ENCODE results near the gene ZNF710. TPM values are rescaled to one million over a fixed set of nuclear protein-coding genes. Genes with fewer than 3 reads are reported as not detected.
A peak's percentile ranks its signal among the peaks of the same experiment; 100 is the strongest.

ZNF710 gene
- total RNA-seq, 1 donor from 2014 or later, result 45.5 TPM

DNA sequence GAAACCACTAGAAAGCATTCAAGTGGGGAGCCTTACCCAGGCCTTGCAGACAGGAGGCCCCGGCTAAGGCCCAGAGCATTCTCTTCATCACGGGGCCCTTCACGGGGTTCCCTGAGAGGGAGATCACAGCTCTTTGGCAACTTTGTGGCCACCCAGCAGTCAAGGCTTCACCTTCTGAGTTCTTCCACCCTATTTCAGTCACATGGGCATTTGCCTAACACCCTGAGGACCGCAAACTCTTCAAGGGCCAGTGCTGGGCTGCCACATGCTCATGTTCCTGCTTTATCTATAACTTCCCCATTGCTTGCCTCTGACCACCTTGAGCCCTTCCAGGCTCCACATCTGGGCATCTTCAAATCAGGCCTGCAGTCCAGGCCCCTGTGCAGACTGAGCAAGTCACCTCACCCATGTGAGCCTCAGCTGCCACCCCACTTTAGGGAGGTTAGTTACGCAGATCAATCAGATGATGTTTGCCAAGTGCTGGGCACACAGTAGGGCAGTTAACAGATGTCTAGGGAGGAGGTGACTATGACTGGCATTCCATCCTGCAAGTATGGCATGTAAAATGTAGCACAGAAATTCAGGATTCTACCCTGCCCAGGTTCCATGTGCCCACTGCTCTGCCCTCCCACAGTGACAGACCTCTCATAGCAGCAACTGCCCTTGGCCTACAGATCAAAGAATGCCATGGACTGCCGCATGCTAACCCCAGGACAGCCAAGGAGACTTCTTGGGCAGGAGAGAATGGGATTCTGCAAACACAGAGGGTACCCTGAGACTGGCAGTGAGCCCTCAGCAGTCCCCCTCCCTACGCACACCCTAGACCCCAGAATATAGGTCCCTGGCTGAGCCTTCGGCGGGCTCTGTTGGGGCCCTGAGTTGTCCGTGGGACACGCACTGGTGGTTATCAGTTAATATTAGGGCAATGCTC, 37.6 kb upstream of the ZNF710 start:
- Mint-ChIP-seq H3K9me3 (no peaks in the 10 kb centered on the region), H3K4me1 (no peaks in the 10 kb centered on the region), H3K27ac (no peak overlapping the region), H3K4me3 (no peak overlapping the region), H3K36me3 (ENCODE audit: low read depth) (no peaks in the 10 kb centered on the region), H3K27me3 (no peaks in the 10 kb centered on the region)
- POLR2A ChIA-PET, result no interaction called here
- no peak for DNase-seq
- CTCF ChIA-PET, result no interaction called here
- intact Hi-C loops (cut with micrococcal nuclease), result loop anchor here (10.0 kb wide), 1 partner anchor 69 kb away; the partner anchor contains the start of gene AP3S2
- no peak for ATAC-seq (ENCODE audit: low read depth)
- TF ChIP-seq, protein P1, sequence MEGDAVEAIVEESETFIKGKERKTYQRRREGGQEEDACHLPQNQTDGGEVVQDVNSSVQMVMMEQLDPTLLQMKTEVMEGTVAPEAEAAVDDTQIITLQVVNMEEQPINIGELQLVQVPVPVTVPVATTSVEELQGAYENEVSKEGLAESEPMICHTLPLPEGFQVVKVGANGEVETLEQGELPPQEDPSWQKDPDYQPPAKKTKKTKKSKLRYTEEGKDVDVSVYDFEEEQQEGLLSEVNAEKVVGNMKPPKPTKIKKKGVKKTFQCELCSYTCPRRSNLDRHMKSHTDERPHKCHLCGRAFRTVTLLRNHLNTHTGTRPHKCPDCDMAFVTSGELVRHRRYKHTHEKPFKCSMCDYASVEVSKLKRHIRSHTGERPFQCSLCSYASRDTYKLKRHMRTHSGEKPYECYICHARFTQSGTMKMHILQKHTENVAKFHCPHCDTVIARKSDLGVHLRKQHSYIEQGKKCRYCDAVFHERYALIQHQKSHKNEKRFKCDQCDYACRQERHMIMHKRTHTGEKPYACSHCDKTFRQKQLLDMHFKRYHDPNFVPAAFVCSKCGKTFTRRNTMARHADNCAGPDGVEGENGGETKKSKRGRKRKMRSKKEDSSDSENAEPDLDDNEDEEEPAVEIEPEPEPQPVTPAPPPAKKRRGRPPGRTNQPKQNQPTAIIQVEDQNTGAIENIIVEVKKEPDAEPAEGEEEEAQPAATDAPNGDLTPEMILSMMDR (IDR thresholded peaks at IDR 0.05), result no peak

DNA sequence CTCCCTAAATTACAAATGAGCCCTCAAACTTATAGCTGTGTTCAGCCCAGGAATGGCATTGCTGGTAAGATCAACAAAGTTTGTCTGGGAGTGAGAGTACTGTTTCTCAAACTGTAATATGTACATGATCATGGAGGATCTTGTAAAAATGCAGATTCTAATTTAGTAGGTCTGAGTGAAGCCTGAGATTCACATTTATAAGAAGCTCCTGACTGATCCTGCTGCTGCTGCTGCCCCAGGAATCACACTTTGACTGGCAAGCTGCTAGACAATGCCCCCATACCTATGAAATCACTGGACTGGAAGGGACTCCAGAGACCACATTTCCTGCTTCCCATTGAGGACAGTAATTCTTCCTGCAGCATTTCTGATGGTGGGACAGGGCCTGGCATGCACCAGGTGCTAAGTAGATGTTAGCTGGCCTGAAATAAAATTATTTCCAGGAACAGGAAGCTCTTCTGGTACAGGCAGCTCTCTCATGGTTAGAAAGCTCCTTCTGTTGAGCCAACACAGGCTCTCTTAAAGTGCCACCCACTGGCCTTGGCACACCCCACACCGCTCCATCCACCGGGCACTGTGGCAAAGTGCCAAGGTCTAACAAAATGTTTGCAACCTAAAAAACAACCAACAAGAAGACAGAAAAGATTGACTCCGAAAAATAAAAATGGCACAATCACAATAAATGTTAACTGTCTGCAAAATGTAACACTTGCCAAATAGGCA, 36.7 kb upstream of the ZNF710 start:
- no peaks in the 10 kb centered on the region for H3K36me3 Mint-ChIP-seq (ENCODE audit: low read depth)
- H3K4me1 Mint-ChIP-seq, result no peaks in the 10 kb centered on the region
- no peak overlapping the region for H3K4me3 Mint-ChIP-seq
- no peak for ATAC-seq (ENCODE audit: low read depth)
- intact Hi-C loops (cut with micrococcal nuclease), result loop anchor here (10.0 kb wide), 1 partner anchor 70 kb away; the partner anchor contains the start of gene AP3S2
- ChIA-PET POLR2A (no interaction called here), CTCF (no interaction called here)
- no peak overlapping the region for H3K27ac Mint-ChIP-seq
- TF ChIP-seq, protein P1 (IDR thresholded peaks at IDR 0.05), result no peak
- DNase-seq, result no peak
- no peaks in the 10 kb centered on the region for H3K27me3 Mint-ChIP-seq
- H3K9me3 Mint-ChIP-seq, result no peaks in the 10 kb centered on the region

DNA sequence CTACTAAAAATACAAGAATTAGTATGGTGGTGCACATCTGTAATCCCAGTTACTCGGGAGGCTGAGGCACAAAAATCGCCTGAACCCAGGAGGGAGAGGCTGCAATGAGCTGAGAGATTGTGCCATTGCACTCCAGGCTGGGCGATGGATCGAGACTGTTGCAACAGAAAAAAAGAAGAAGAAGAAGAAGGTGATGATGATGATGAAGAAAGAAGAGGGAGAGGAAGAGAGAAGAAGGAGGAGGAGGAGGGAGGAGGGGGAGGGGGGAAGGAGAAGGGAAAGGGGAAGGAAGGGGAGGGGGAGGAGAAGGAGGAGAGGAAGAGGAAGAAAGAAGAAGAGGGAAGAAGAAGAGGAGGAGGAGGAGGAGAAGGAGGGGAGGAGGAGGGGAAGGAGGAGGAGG, 33.2 kb upstream of the ZNF710 start:
- no peaks in the 10 kb centered on the region for H3K36me3 Mint-ChIP-seq (ENCODE audit: low read depth)
- ATAC-seq (ENCODE audit: low read depth), result no peak
- no peak overlapping the region for H3K27ac Mint-ChIP-seq
- H3K9me3 Mint-ChIP-seq, result no peaks in the 10 kb centered on the region
- DNase-seq, result no peak
- intact Hi-C loops (cut with micrococcal nuclease), result loop anchor here (10.0 kb wide), 1 partner anchor 73 kb away; the partner anchor contains the start of gene AP3S2
- no peak overlapping the region for H3K4me3 Mint-ChIP-seq
- ChIA-PET POLR2A (no interaction called here), CTCF (no interaction called here)
- peaks cover 16% of the 10 kb centered on the region for H3K4me1 Mint-ChIP-seq
- TF ChIP-seq, protein P1 (IDR thresholded peaks at IDR 0.05), result no peak
- H3K27me3 Mint-ChIP-seq, result no peaks in the 10 kb centered on the region

DNA sequence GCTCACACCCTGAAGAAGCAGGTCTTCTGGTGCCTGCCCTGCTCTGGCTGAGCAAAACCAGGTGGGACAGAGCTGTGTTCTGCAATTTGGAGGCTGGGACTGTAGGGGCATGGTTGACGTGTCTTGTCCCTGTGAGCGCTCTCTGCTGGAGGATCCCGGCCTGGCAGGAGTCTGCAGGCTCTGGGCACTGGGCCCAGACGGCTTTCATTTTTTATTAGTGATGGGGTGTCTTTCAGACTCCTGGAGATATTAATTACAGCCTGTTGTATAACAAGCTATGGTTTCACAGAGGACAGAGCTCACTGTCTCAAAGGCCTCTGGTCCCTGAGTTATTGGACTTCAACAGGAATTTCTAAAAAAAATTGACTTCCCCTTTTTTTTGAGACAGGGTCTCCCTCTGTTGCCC, 29.5 kb upstream of the ZNF710 start:
- intact Hi-C loops (cut with micrococcal nuclease), result loop anchor here (1.0 kb wide), 1 partner anchor 231 kb away; no protein-coding TSS in a partner anchor

More for the DNA sequence above, 29.5 kb upstream of the ZNF710 start:
- TF ChIP-seq, protein P1 (IDR thresholded peaks at IDR 0.05), result no peak
- DNase-seq (peak; percentile 18), ATAC-seq (ENCODE audit: low read depth) (peak; percentile 62)
- Mint-ChIP-seq H3K9me3 (no peaks in the 10 kb centered on the region), H3K4me3 (no peak overlapping the region), H3K4me1 (peaks cover 36% of the 10 kb centered on the region), H3K27ac (no peak overlapping the region), H3K27me3 (no peaks in the 10 kb centered on the region), H3K36me3 (ENCODE audit: low read depth) (no peaks in the 10 kb centered on the region)
- ChIA-PET CTCF (interaction anchor here (3.2 kb wide), 1 partner anchor 99 kb away, joined by 16 read pairs; no protein-coding TSS in a partner anchor), POLR2A (interaction anchor here (1.1 kb wide), 1 partner anchor 78 kb away, joined by 3 read pairs; the partner anchor contains the start of gene AP3S2)

Measured in activated B cell treated with CpG ODN at 0.5 μM for 24 hours (primary cell).